Mucosa of descending colon (tissue), 3 donors: ENCODE data around the gene TRPT1. TPM values are rescaled to one million over a fixed set of nuclear protein-coding genes. Genes with fewer than 3 reads are reported as not detected.

Source experiments
- ATAC-seq: fragments of 200-7000 bp; cut with Tn5 transposase; one replicate; pipeline ENCODE4 v1.9.1; 2020; ENCODE audit warnings: mild to moderate bottlenecking, moderate library complexity
- DNase-seq, 3 donors: peaks; one replicate each; pipeline ENCODE4 v3.0.0-alpha.2; 2020
- H3K36me3 ChIP-seq: fragments of 200-600 bp; one replicate; pipeline ENCODE4 v1.8.0; 2021; ENCODE audit warnings: low read depth, mild to moderate bottlenecking
- H3K4me1 ChIP-seq: fragments of 200-600 bp; one replicate; pipeline ENCODE4 v1.8.0; 2021; ENCODE audit warnings: low read depth, mild to moderate bottlenecking
- H3K4me3 ChIP-seq: fragments of 200-600 bp; one replicate; pipeline ENCODE4 v1.8.0; 2021; ENCODE audit warnings: mild to moderate bottlenecking
- H3K9me3 ChIP-seq: fragments of 200-600 bp; one replicate; pipeline ENCODE4 v1.8.0; 2021; ENCODE audit warnings: mild to moderate bottlenecking
- intact Hi-C, 2 donors: fragments of 100-400 bp; cut with DNase I in 1 of 2; cut with micrococcal nuclease in 1 of 2; formaldehyde crosslinking; loops; one replicate each; pipeline versions ENCODE4 v1.11.0 to v1.11.1; 2022; cut with DNase I, micrococcal nuclease
- total RNA-seq, 3 donors: library from RNA; stranded (reverse); fragmentation: NEBNext Ultra II Directional in 2 of 3; extraction: Animal tissue kit (Norgen Biotek cat#: 25700) in 2 of 3; gene quantifications; one replicate each; pipeline versions ENCODE4 v1.2.1 to v1.2.4, GENCODE V29; 2021 to 2023
- TF ChIP-seq, protein P1 (sequence below): fragments of 200-600 bp; IDR thresholded peaks from one replicate; pipeline ENCODE4 v1.8.0; 2022; ENCODE audit warnings: antibody characterized with exemption, mild to moderate bottlenecking
- donor health status: DM: no; HTN: no; CAD: no; lungs with moderate emphysema.
- donor health status: DM: no; HTN: no; CAD: no.
- donor health status: DM: no; HTN: yes; CAD: no.

The TRPT1 gene
- total RNA-seq, 3 donors from 2014 or later: 50.6 to 55.1 (median 53.1) TPM

GRCh38 chr11:64219755-64220154 is 6.2 kb downstream of the TRPT1 start:
- no peak for ATAC-seq
- H3K9me3 ChIP-seq: no peaks in the 10 kb centered on the region
- H3K4me3 ChIP-seq: no peak overlapping the region
- TF ChIP-seq, protein P1, sequence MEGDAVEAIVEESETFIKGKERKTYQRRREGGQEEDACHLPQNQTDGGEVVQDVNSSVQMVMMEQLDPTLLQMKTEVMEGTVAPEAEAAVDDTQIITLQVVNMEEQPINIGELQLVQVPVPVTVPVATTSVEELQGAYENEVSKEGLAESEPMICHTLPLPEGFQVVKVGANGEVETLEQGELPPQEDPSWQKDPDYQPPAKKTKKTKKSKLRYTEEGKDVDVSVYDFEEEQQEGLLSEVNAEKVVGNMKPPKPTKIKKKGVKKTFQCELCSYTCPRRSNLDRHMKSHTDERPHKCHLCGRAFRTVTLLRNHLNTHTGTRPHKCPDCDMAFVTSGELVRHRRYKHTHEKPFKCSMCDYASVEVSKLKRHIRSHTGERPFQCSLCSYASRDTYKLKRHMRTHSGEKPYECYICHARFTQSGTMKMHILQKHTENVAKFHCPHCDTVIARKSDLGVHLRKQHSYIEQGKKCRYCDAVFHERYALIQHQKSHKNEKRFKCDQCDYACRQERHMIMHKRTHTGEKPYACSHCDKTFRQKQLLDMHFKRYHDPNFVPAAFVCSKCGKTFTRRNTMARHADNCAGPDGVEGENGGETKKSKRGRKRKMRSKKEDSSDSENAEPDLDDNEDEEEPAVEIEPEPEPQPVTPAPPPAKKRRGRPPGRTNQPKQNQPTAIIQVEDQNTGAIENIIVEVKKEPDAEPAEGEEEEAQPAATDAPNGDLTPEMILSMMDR: no peak
- intact Hi-C loops: no loop called here
- H3K36me3 ChIP-seq: no peaks in the 10 kb centered on the region
- no peaks in the 10 kb centered on the region for H3K4me1 ChIP-seq
- DNase-seq: no peak

DNA sequence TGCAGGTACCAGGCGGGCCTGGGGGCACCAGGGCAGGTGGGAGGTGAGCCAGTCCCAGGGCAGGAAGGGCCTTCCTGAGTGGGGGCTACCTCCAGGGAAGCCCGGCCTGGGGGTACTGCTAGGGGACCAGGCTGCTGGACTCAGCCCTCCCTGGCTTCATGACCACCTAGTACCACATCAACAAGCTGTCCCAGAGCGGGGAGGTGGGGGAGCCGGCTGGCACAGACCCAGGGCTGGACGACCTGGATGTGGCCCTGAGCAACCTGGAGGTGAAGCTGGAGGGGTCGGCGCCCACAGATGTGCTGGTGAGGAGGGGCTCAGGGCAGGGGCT is 6.7 kb downstream of the TRPT1 start:
- TF ChIP-seq, protein P1: no peak
- Histone ChIP-seq H3K36me3 (no peaks in the 10 kb centered on the region), H3K4me1 (no peaks in the 10 kb centered on the region), H3K9me3 (no peaks in the 10 kb centered on the region), H3K4me3 (no peak overlapping the region)
- intact Hi-C loops: no loop called here
- ATAC-seq (no peak), DNase-seq (peak in 1 of 3 donors; percentile 29)

DNA sequence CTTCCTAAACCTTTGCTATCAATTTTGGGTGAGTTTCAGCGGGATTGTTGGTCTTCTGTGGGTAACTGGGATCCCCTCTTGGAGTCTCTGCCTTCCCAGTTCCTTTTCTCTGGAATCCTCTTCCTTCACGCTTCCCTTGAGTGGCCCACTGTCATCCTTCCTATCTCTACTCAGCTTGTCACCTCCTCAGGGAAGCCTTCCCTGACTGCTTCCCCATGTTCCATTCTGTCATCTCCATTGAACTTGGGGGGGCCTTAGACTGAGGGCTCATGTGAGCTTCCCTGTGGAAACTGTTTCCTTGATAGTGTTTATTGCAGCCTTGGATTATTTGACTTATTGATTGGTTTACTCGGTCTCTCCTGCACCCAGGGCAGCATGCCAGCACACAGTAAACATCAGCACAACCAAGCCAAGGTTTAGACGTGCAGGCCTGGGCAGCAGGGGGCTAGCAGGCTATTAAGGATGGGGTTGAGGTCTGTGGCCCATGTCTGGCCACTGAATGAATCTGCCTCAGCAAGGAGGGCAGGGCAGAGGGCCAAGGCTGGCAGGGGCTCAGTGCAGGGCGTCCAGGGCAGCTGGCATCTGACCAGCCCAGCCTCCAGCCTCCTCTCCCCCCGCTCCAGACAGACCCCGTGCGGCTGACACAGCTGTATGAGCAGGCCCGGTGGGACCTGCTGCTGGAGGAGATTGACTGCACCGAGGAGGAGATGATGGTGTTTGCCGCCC is 7.2 kb downstream of the TRPT1 start:
- no peaks in the 10 kb centered on the region for H3K36me3 ChIP-seq

GRCh38 chr11:64216879-64217278 is 9.1 kb downstream of the TRPT1 start:
- Histone ChIP-seq H3K4me1 (no peaks in the 10 kb centered on the region), H3K36me3 (no peaks in the 10 kb centered on the region), H3K4me3 (no peak overlapping the region), H3K9me3 (no peaks in the 10 kb centered on the region)
- intact Hi-C loops: no loop called here
- no peak for ATAC-seq
- DNase-seq: no peak
- TF ChIP-seq, protein P1: no peak

More for the DNA sequence above, 7.2 kb downstream of the TRPT1 start:
- peak in 2 of 3 donors; percentile 34 to 46 for DNase-seq
- no peaks in the 10 kb centered on the region for H3K9me3 ChIP-seq
- H3K4me3 ChIP-seq: no peak overlapping the region
- ATAC-seq: no peak
- H3K4me1 ChIP-seq: no peaks in the 10 kb centered on the region
- intact Hi-C loops: no loop called here
- TF ChIP-seq, protein P1: no peak

- DNase-seq (no peak), ATAC-seq (no peak)
- Histone ChIP-seq H3K4me1 (peaks cover 11% of the 10 kb centered on the region), H3K9me3 (no peaks in the 10 kb centered on the region), H3K36me3 (no peaks in the 10 kb centered on the region), H3K4me3 (no peak overlapping the region)
- intact Hi-C loops: no loop called here
- TF ChIP-seq, protein P1: no peak
Observed at GRCh38 chr11:64211181-64211872, 14.7 kb downstream of the TRPT1 start.
